CD4-positive, alpha-beta T cell treated with Interleukin-6 for 4 hours (primary cell): ENCODE measurements around the gene SMIM24.
A peak's percentile ranks its signal among the peaks of the same experiment; 100 is the strongest.
"Not testable (repeated sequence)": the region's sequence is repeated elsewhere in the genome, so short reads cannot be mapped to it uniquely, and the experiment has no call there.

Experiments used
- DNase-seq: peaks from one replicate; pipeline ENCODE4 v3.0.0-alpha.2; 2020; ENCODE audit warnings: mixed read lengths

The SMIM24 gene

DNA sequence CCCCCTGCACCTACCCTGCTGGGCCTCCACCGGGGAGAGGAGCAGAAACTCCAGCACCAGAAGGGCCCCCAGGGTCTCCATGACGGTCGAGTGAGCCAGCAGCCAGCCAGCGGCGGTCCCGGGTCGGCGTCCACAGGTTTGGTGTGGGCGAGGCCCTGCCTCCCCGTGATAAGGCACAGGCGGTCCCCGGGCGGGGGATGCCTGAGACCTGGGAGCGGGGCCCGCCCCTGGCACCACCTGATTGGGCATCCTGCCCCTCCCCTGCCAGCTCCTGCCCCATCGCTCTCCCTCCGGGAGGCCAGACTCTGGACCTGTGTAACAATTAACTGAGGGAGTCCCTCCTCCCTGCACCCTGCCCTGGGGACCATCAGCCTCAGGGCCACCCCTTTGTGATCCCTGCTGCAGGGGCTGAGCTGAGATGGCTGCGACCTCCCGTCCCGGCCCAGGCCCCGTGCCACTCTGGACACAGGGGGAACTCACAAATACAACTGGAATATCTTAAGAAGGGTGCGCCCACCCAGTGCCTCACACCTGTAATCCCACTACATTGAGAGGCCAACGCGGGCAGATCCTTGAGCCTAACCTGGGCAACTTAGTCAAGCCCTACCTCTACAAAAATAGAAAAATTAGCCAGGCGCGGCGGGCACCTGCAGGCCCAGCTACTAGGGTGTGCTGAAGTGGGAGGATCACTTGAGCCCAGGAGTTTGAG lies at the start of gene SMIM24:
Gene SMIM24 (minus strand): TSS at position 143 of the 709 bp plus-strand sequence. CDS start 62 bp downstream, at position 81.
- no peak for DNase-seq

GRCh38 chr19:3529299-3529698 lies 49.0 kb upstream of the SMIM24 start:
- DNase-seq: not testable (repeated sequence)

DNA sequence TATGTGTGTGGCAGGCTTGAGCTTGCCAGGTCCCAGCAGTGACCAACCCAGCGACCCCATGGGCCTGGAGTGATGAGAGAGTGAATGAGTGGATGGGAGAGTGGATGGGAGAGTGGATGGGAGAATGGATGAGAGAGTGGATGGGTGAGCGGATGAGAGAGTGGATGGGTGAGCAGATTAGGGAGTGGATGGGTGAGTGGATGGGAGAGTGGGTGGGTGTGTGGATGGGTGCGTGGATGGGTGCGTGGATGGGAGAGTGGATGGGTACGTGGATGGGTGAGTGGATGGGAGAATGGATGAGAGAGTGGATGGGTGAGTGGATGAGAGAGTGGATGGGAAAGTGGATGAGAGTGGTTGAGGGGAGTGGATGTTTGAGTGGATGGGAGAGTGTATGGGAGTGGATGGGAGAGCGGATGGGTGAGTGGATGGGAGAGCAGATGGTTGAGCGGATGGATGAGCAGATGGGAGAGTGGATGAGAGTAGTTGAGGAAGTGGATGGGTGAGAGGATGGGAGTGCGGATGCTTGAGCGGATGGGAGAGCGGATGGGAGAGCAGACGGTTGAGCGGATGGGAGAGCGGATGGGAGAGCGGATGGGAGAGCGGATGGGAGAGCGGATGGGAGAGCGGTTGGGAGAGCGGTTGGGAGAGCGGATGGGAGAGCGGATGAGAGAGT lies 48.4 kb upstream of the SMIM24 start:
- DNase-seq: no peak

GRCh38 chr19:3528080-3528479 lies 47.8 kb upstream of the SMIM24 start:
- DNase-seq: no peak

DNA sequence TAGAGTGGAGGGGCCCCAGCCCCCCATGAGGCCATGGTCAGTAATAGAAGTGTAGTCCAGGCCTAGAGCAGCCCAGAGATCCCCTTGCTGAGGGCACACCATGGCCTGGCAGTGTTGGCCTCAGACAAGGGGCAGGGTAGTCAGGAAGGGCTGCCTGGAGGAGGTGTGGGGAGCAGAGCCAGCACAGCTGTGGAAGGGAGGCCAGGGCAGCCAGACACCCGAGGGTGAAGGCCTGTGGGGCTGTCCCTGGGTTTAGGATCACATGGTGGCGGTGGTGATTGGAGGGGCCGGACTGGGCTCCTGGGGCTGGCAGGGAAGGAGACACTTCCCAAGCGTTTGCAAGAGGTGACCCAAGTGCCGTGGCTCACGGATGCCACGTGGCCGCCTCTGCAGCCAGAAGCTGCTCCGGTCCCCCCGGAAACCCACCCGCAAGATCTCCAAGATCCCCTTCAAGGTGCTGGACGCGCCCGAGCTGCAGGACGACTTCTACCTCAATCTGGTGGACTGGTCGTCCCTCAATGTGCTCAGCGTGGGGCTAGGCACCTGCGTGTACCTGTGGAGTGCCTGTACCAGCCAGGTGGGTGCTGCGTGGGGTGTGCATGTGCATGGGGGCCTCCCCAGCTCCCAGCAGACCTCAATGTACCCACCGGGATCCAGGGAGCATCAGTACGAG lies 47.0 kb upstream of the SMIM24 start:
- no peak for DNase-seq

DNA sequence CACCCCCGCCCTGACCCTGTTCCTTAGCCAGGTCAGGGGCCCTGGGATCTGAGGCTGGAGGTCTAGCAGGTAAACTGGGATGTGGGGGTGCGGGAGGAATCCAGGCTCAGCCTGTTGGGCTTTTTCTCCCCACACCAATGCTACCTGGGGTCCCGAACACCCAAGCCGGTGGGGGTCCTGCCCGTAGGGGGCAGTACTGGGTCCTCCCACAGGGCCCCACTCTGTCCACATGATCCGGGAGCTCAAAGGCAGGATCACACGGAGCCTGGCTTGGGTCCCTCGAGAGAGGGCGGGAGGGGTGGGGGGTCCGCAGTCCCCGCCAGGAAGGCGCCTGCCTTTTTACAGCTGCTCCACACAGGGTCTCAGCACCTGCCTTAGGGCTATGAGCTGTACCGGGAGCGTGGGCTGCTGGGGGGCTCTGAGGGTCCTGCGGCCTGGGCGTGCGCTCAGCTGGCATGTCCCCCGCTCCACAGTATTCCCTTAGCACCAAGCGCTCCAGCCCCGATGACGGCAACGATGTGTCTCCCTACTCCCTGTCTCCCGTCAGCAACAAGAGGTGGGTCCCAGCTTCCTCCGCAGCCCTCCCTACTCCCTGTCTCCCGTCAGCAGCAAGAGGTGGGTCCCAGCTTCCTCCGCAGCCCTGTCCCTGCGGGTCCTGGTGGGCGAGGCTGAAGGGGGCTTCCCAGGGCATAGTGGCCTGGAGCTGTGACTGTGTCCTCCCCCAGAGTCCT lies 46.3 kb upstream of the SMIM24 start:
- DNase-seq: no peak

- no peak for DNase-seq
Observed at GRCh38 chr19:3524904-3525451, 44.7 kb upstream of the SMIM24 start.

GRCh38 chr19:3524078-3524842 lies 43.9 kb upstream of the SMIM24 start:
- DNase-seq: no peak

GRCh38 chr19:3523361-3524077 lies 43.2 kb upstream of the SMIM24 start:
- no peak for DNase-seq

DNA sequence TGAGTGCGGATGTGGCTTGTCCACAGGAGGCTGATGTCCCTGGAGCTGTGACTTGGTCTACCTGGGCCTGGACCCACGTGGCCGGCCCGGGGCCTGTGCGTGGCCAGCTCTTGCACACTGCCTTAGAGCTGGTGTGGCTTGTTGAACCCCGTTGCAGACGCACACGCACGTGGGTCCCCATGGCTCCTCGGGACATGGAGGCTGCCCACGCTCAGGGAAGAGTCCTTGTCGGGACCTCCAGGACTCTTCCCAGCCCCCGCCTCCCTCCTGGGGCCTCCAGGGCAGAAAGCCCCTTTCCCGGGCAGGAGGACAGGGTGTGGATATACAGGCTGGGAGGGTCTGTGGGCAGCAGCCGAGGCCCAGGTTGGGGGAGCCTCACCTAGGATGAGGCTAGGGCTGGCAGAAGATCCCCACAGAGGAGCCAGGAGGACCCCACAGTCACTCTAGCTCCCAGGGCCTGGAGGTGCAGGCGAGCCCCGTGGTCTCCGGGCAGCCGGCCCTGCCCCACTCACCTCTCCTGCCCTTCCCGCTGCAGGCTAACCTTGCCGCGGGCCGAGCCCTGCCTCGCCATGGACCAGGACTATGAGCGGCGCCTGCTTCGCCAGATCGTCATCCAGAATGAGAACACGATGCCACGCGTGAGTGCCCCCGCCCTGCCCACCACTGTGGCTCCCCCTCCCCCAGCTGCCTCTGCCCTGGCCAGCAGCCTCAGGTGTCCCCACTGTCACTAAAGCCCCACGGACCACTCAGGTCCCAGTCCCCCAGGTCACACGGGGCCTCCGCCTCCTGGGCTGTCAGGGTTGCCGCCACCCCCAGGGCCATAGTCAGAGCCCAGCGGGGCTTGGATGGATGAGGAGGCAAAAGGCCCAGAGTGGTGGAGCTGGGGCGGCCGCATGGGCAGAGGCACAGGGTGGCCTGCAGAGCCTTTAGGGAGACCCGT lies 42.4 kb upstream of the SMIM24 start:
- no peak for DNase-seq

GRCh38 chr19:3521104-3521445 lies 40.8 kb upstream of the SMIM24 start:
- DNase-seq: no peak

- no peak for DNase-seq
Observed at GRCh38 chr19:3520166-3521103, 40.1 kb upstream of the SMIM24 start.

GRCh38 chr19:3519126-3519525 lies 38.8 kb upstream of the SMIM24 start:
- DNase-seq: no peak

DNA sequence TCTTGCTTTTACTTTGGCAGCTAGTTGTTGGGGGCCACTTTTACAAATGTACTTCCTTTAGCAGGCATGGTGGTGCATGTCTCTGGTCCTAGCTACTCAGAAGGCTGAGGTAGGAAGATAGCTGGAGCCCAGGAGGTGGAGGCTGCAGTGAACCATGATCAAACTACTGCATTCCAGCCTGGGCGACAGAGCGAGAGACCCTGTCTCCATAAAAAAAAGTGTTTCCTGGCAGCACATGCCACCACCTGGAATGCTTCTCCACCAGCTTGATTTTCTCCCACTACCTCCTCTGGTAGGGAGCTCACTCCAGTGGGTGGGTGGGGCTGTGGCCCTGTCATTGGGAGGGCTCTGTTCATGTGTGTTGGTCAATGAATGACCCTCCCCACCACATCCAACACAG lies 38.3 kb upstream of the SMIM24 start:
- no peak for DNase-seq

DNA sequence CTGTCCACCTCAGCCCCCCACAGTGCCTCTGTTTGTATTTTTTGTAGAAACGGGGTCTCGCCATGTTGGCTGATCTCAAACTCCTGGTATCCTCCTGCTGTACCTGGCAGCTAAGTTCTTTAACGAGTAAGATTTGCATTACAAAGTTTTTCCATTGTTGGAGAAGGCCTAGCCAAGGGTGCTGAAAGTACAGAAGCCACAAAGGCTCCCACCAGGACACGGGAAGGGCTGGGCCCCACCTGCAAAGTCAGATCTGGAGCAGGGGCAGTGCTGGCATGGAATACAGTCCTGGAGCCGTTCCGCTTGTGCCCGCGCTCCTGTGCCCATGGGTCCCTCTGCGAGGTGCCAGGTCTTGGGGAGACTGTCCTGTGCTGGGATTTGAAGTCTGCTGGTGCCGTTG lies 37.9 kb upstream of the SMIM24 start:
- DNase-seq: no peak

- no peak for DNase-seq
Observed at GRCh38 chr19:3517638-3518037, 37.3 kb upstream of the SMIM24 start.

- DNase-seq: peak; percentile 65
Observed at GRCh38 chr19:3516675-3517207, 36.4 kb upstream of the SMIM24 start.

DNA sequence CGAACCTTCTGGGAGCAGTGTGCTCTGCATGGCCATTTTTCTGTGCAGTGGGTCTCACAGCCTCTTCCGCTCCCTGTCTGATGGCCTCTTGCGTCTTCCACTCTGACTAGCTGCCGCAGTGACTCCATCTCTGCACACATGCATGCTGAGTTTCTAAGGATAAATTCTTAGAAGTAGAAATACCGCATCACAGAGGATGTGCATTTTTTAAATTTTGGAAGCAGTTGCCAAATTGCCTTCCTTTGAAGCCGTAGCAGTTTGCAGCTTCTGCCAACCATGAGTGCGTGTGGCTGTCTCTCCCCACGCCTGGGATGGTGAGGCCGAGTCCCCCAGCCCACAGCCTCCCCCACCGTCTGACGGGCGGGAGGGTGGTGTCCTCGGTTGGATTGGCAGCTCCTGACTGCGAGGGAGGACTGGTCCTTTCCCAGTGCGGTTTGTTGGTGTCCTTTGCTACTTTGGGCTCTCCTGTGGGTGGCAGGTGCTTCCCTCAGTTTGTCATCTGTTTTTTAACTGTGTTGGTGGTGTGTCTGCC lies 35.6 kb upstream of the SMIM24 start:
- no peak for DNase-seq

- no peak for DNase-seq
Observed at GRCh38 chr19:3514930-3515329, 34.6 kb upstream of the SMIM24 start.
